NCI-H1930 (cell line): ENCODE measurements around the gene GAA.

Experiments
- DNase-seq, 2 experiments: peaks; one replicate each; lab custom pipeline; 2025; lab: John Stamatoyannopoulos, UW

Gene GAA

DNA sequence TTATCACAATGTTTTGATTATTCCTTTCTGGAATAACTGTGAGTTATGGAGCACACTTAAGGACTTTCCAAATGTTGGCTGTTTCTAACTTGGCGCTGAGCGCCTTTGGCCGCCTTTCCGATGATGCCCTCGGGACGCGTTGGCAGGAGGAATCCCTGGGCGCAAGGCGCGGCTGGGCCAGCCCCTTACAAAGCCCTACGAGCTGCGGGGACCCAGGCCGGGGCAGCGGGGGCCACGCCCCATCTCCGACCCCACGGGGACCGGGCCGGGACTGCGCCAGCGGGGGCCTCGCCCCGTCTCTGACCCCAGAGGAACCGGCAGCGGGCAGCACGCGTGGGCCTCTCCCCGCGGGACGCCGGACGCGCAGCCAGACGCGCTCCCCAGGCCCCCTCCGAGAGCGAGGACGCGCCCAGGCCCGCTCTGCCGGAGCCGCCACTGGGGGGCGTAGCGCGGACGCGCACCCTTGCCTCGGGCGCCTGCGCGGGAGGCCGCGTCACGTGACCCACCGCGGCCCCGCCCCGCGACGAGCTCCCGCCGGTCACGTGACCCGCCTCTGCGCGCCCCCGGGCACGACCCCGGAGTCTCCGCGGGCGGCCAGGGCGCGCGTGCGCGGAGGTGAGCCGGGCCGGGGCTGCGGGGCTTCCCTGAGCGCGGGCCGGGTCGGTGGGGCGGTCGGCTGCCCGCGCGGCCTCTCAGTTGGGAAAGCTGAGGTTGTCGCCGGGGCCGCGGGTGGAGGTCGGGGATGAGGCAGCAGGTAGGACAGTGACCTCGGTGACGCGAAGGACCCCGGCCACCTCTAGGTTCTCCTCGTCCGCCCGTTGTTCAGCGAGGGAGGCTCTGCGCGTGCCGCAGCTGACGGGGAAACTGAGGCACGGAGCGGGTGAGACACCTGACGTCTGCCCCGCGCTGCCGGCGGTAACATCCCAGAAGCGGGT, at the start of gene GAA:
TSS of gene GAA (plus strand) at position 571 of the 935 bp plus-strand sequence. CDS start 3,006 bp downstream, outside the sequence.
- peak; percentile 77 to 94 for DNase-seq

DNA sequence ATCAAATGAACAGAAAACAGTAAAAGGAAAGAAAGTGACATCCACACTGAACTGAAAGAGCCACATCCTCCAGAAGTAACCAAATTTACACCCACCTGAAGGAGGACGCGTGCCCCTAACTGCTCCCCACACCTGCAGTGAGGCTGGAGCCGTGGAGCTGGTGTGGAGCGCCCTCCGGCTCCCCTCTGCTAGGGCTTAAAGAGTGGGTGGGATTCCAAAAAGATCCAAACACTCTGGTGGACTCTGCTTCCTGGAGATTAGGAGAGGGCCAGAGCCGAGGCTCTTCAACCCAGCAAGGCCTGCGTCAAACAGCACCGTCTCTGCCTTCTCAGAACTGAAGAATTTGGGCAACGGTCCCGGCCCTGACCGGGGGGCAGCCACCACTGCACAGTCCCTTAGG, 49.7 kb upstream of the GAA start:
- no peak for DNase-seq

DNA sequence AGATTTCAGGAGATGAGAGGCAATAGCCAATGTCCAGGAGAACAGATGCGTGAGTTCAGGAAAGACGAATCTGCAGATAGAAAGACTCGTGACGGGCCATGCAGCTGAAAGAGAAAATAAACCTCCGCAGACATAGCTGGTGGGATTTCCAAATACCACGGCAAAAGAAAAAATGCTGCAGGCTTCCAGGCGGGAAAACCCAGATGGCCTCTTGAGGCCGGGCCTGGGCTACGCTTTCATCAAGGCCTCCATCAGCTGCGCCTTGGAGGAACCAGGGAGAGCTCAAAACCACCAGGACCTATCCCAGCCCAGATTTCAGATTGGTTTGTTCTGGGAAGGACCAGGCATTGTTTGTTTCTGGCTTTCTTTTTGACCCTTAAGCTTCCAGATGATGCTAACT, 48.3 kb upstream of the GAA start:
- no peak for DNase-seq

DNA sequence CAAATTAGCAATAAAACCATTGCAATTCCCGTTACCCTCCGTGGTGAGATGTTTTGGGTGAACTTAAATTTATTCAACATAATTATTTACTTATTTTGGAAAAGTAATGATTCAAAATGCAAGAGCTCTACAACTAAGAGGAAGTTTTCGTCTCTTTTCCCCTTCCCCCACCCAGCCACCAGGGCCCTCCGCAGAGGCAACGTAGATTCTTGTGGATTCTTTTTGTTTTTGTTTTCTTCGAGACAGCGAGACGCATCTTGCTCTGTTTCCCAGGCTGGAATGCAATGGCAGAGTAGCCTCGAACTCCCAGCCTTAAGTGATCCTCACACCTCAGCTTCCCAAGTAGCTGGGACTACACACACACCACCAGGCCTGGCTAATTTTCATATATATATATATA, 45.8 kb upstream of the GAA start:
- DNase-seq, result no peak

DNA sequence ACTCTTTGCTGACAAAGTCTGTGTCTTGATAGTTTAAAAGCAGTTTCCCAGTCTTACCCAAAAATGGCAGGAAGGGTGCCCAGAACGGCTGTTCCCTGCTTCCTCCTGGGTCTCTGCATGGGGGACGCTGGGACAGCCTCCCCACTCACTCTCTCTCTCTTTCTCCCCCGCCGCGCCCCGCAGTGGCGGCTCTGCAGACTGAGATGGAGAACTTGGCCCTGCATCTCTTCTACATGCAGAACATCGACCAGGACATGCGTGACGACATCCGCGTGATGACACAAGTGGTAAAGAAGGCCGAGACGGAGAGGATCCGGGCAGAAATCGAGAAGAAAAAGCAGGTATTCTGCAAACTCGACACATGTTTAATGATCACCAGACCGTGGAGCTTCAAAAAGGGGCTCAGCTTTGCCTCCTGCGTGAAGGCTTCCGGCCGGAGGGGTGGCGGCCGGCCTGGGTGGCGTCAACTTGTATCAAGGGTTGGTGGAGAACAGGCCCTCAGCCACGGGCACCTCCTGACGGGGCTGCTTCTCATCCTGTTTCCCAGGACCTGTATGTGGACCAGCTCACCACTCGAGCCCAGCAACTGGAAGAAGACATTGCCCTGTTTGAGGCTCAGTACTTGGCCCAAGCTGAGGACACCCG, 42.9 kb upstream of the GAA start:
- DNase-seq, result no peak

DNA sequence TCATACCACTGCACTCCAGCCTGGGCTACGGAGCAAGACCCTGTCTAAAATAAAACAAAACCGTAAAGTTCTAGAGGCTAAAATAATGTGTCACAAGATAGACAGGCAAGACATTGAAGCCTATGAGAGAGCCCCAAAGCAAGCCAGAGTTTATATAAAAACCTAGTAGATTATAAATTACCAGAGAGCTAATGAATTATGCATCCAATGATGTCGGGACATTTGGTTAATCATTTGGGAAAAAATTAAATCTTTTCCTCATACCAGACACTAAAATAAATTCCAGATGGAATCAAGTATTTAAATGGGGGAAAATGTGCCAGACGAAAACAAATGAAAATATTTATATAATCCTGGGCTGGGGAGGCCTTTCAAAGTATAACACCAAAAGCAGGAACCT, 40.7 kb upstream of the GAA start:
- DNase-seq, result no peak

DNA sequence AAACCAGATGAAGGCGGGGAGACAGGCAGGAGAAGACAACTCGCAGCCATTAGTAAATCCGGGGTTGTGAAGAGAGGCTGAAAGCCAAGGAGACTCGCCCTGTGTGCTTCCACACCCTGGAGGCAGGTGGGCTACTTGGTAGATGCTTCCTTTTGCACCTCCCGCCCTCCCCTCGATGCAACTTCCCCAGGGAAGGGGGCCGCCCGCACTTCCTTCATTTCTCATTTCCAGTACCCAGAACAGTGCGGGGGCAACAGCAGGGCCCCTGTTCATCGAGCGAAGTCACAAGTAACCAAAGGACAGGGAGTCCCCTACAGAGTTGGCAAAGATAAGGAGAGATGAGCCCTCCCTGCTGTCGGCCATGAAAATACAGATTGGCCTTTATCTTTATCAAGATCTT, 40.0 kb upstream of the GAA start:
- DNase-seq, result no peak

DNA sequence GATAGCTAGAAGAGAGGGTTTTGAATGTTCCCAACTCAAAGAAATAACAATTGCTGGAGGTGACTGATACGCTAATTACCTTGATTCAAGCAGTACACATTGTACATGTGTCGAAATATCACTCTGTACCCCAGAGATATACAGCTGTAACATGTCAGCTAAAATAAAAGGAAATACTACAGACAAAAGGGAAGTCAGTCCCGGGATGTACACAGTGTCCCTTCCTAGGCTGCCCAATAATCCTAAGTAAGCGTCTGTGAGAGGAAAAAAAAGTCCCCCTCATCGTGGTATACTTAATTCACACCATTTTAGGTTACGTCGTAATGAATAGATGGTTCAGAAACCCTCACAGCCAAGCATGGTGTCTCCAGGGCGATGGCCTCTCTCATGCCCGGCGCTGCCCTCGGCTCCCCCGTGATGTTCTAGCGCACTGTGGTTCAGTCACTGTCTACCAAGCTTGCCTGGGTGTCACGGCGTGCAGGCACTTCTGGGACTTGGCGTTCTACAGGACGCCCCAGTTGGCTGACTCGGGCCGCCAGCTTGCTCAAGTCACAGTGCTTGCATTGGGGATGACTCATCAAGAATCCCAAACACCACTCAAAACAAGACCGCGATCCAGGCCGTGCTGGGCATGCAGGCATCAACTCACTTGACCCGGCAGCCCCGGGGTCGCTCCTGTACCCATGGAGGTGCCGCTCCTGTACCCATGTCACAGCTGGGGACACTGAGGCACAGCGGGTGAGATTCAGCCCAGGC, 37.4 kb upstream of the GAA start:
- no peak for DNase-seq

DNA sequence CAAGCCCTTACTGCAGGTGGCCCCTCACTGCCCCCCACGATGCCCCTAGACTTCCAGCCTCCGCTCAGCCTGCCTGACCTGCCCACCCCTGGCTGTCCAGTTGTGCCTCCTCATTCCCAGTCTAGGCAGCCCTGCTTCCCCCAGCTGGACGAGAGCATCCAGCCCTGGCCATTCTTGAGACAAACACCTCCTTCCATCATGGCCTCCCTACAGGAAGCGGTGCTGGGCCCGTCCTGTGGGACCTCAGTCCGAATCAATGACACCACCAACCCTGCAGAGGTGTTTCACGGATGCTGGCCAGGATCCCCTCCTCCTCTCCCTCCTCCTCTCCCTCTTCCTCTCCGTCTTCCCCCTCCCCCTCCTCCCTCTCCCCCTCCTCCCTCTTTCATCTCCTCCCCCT, 36.7 kb upstream of the GAA start:
- no peak for DNase-seq

DNA sequence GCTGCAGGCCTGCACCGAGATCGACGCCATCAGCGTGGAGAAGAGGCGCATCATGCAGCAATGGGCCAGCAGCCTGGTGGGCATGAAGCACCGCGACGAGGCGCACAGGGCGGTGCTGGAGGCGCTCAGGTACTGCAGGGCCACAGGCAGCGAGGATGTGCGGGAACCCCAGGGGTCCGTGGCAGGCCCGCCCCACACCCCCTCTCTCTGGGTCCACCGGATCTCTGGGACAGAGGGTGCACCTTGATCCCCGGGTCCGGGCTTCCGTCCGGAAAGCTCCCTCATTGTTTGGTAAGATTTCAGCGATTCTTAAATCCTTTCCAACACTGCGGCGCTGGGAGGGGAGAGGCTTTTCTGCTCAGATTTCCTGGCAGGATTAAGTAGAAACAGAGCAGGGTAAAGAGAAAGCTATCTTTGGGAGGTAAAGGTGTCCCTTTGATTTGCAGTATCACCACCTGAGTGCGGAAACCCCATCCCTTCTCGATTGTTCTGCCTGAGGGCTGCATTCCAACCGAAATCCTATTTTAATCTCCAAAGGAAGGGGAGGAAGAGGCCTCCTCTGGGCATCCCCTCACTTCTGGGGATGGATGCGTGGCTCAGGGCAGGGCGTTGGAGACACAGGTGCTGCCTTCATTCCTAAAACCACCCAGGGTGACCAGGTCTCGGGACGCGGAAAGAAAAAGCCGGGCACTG, 35.8 kb upstream of the GAA start:
- no peak for DNase-seq

DNA sequence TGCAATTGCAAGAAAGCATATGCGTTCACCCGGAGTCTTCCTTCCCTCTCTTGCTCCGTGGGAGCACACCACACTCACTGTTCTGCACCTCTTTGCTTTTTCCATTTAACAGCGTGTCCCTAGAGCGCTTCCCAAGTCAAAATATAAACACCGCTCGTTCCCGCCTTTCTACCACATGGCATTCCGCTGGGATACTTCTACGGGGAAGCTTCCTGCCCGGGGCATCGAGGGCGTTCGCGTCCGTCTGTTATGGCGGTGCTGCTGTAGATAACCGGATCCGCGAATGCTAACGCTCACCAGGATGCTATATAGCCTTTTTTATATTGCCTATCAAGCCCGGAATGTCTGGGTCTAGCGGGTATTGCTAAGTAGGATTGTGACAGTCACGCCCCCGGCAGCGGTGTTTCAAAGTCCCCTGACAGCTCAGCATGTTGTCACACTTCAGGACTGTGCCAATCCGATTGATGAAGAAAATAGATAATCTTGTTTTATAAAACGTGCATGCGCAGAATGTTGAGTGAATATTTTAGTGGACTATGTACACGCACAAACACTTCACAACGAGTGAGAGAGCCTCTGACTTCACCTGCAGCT, 33.9 kb upstream of the GAA start:
- no peak for DNase-seq

DNA sequence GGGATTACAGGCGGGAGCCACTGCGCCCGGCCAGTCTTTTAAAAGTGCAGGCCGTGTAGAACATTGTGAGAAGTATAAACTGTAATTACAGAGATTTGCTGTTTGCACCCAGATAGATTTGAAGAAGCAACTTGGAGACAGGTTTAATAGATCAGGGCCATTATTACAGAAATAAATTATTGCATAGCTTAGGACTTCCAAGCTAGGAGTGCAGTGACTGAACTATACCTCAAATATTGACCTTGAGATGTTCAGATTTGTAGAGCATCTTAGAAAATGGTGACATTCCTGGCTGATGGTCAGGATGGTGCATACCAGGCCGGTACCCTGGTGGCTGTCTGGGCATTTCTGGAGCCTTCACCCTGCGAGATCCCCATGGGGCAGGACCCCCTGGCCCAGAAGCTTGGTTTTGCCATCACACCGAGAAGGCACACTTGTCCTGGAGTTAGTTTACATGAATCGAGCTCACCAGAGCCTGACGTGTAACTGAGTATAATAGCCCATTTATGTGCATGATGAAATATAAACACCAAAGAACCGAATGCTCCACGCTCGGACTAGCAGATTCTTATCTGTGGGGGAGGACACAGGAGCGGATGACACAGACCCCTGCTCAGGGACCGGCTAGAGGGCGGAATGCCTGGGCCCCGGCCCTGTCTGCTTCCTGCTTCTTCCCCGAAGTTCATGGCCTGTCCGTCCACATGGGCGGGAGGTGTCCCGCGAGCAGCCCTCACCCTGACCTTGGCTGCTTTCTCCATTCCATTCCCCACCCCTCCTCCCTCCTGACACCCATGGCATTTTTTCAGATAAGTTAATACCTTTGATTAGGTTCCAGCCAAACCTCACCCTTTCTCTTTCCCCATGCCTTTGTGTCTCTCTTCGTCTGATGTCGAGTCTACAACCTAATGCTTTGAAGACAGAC, 32.8 kb upstream of the GAA start:
- no peak for DNase-seq

DNA sequence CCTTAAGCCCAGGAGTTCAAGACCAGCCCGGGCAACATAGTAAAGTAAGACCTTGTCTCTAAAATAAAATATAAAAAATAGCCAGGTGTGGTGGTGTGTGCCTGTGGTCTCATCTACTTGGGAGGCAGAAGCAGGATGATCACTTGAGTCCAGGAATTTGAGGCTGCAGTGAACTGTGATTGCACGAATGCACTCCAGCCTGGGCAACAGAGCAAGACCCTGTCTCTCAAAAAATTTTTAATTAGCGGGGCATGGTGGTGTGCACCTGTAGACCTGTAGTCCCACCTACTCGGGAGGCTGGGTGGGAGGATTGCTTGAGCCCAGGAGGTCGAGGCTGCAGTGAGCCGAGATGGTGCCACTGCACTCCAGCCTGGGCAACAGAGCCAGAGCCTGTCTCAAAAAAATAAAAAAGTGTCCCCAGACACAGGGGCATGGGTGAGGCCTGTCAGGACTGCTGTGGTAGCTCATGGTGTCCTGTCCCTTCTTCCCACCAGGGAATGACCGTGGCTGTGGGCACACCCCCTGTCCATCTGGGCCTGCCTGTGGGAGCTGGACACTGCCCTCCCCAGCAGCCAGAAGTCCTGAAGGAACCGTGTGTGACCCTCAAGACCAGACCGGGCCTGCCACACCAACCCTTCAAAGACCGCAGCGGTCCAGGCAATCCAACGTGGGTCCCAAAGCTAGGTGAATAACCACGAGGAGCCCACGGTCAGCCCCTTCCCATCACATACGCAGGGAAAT, 30.8 kb upstream of the GAA start:
- DNase-seq, result no peak

DNA sequence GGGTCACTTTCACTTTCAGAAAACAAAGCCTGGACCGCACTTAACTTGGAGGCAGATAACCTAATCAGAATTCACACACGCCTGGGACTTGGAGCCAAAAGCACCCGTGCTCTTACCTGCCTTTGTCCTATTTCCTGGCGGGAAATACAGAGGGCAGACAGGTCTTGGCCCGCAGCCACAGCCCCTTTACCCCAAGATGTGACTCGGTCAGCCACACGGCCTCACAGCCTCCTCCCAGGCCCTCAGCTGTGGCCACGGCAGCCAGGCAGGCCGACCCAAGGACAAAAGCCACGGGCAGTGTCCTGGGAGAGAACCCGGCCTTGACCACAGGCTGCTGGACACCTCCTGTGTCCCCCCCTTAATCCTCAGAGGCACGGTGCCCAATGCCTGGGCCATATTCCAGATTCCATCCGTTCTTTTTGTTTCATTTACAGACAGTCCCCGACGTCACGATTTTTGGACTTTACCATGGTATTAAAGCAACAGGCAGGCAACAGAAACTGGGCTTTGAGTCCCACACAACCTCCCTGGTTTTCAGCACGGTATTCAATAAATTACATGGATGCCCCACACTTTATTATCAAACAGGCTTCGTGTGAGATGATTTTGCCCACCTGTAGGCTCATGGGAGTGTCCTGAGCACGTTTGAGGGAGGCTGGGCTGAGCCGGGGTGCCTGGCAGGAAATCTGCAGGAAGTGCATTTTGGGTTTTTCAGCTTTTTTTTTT, 30.1 kb upstream of the GAA start:
- no peak for DNase-seq

DNA sequence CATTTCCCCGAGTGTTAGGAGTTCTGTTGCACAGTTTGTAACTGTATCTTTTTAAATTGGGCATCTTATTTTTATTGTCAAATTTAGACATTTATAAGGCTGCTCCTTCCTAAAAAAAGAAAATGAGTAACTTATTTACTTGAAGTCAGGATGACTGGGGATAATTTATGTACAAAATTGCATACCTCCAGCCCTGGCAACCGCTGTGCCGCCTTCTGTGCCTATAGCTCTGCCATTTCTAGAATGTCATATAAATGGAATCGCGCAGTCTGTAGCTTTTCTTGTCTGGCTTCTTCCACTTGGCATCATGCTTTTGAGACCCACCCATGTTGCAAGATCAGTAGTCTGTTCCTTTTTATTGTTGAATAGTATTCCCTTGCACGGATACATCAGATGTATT, 29.0 kb upstream of the GAA start:
- no peak for DNase-seq

DNA sequence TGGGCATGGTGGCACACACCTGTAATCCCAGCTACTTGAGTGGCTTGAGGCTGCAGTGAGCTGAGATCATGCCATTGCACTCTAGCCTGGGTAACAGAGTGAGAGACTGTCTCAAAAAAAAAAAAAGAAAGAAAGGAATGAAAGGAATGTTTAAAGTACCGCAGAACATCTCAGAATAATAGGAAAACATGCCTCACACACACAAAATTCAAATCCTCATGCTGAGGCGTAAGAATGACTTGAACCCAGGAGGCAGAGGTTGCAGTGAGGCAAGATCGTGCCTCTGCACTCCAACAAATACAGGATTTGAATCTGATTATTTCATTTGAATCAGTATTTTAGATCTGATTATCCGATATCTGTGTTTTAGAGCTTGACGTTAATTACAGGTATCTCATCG, 21.3 kb upstream of the GAA start:
- DNase-seq, result no peak

DNA sequence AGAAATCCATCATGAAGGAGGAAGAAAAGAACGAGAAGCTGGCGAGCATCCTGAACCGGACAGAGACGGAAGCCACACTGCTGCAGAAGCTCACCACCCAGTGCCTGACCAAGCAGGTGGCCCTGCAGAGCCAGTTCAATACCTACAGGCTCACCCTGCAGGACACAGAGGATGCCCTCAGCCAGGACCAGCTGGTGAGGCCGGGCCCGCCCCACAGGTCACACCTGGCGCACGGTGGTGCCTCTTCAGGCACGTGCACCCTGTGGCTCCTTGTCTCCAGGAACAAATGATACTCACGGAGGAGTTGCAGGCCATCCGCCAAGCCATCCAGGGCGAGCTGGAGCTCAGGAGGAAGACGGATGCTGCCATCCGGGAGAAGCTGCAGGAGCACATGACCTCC, 19.8 kb upstream of the GAA start:
- no peak for DNase-seq

DNA sequence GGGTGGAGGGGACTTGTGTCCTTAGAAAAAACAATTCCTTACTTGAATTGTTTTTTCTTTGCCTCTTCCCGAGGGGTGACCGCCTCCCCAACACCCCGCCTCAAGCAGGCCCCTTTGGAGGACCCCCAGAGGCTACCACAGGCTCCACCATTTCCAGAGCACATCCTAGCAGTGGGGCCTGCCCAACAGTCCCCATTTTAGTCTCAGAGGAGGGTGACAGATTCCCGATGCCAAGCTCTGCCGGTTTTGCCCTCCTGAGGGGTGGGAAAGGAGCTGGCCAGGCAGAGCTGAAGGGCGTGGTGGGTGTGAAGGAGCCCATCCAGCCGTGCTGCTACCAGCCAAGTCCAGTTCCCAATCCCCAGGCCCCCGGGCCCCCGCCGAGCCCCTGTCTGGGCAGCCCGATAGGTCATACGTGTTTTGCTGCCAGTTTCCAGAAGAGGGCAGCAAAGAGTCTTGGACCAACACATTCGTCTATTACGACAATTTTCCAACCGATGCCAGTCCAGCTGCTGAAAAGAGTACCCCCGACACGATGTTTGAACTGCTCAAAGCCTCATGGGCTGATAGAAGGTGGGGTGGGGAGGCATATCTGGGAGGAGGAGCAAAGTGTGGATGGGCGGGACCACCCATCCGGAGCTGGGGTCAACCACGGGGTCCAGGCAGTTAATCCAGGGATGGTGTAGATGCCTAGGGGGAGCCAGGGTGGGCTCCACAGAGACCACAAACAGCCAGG, 18.8 kb upstream of the GAA start:
- DNase-seq, result peak; percentile 55 to 67
